ENCODE results near the gene SLC10A3.

The SLC10A3 gene

GRCh38 chrX:154509455-154509854 is 19.0 kb upstream of the SLC10A3 start:
- no peak overlapping the region for H3K4me3 ChIP-seq (ENCODE audit: low read depth, low read length)
- TF ChIP-seq CTCF (conservative IDR thresholded peaks at IDR 0.05; ENCODE audit: low read depth, low read length): no peak
- DNase-seq (ENCODE audit: low read depth): no peak

GRCh38 chrX:154508384-154508745 is 17.9 kb upstream of the SLC10A3 start:
- no peak for DNase-seq (ENCODE audit: low read depth)
- TF ChIP-seq CTCF (conservative IDR thresholded peaks at IDR 0.05; ENCODE audit: low read depth, low read length): no peak

GRCh38 chrX:154507673-154508383 is 17.4 kb upstream of the SLC10A3 start:
- no peak for DNase-seq (ENCODE audit: low read depth)
- TF ChIP-seq CTCF (conservative IDR thresholded peaks at IDR 0.05; ENCODE audit: low read depth, low read length): no peak
- H3K4me3 ChIP-seq (ENCODE audit: low read depth, low read length): no peak overlapping the region

More at GRCh38 chrX:154508384-154508745, 17.9 kb upstream of the SLC10A3 start:
- no peak overlapping the region for H3K4me3 ChIP-seq (ENCODE audit: low read depth, low read length)

GRCh38 chrX:154506483-154507332 is 16.3 kb upstream of the SLC10A3 start:
- H3K4me3 ChIP-seq (ENCODE audit: low read depth, low read length): no peak overlapping the region

DNA sequence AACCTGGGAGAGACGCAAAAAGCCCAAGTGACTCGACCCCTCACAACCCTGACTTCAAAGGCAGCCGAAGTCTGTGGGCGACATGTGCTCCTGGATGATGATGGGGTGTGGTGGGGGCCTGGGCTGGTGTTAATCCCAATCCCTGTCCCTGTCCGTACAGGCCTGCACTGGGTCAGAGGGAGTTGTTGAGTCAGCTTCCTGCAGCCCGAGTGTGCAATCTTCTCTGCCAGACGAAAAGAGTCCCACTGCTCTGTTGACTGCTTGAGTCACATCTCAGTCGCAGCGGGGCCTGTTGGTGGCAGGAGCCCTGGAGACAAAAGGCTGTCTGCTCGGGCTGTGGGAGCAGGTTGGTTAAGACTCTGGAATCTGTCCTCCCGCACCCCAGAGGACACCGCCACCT is 15.3 kb upstream of the SLC10A3 start:
- no peak for TF ChIP-seq CTCF (conservative IDR thresholded peaks at IDR 0.05; ENCODE audit: low read depth, low read length)
- H3K4me3 ChIP-seq (ENCODE audit: low read depth, low read length): no peak overlapping the region
- DNase-seq (ENCODE audit: low read depth): peak; percentile 65

More at GRCh38 chrX:154506483-154507332, 16.3 kb upstream of the SLC10A3 start:
- DNase-seq (ENCODE audit: low read depth): no peak
- no peak for TF ChIP-seq CTCF (conservative IDR thresholded peaks at IDR 0.05; ENCODE audit: low read depth, low read length)

GRCh38 chrX:154502989-154503388 is 12.6 kb upstream of the SLC10A3 start:
- DNase-seq (ENCODE audit: low read depth): no peak
- H3K4me3 ChIP-seq (ENCODE audit: low read depth, low read length): no peak overlapping the region
- no peak for TF ChIP-seq CTCF (conservative IDR thresholded peaks at IDR 0.05; ENCODE audit: low read depth, low read length)

All from choroid plexus epithelial cell (primary cell).